HTERT RPE-1 (cell line): Measurements from ENCODE around the gene ATP9A.
"Not testable (repeated sequence)": the region's sequence is repeated elsewhere in the genome, so short reads cannot be mapped to it uniquely, and the experiment has no call there.

Experiments used
- in situ Hi-C: fragments of 300-500 bp; cut with MboI; formaldehyde crosslinking; loops from 4 replicates; pipeline ENCODE4 v1.14.3; 2020; ENCODE audit warnings: low sequenced_read_pairs

The ATP9A gene

DNA sequence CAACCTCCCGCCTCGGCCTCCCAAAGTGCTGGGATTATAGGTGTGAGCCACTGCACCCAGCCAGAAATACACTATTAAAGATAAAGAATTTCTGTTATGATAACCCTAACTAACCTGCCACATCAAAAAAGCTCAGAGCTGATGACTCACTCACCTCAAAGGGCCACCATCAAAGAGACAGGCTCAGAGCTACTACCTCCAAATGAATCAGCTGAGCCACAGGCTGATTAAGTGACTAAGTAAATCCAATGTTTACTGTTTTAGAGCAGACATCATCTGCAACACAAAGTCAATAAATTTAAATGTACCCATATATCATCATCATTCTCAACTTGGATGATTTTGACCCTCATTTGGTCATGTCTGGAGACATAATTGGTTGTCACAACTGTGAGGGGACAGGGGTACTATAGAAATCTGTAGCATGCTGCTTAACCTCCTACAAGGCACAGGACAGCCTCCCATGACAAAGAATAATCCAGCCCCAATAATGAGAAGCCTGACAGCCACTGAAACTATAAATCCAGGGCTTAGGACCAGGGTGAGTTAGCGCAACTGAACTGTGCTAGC is 106.5 kb downstream of the ATP9A start:
- in situ Hi-C loops: no loop called here

DNA sequence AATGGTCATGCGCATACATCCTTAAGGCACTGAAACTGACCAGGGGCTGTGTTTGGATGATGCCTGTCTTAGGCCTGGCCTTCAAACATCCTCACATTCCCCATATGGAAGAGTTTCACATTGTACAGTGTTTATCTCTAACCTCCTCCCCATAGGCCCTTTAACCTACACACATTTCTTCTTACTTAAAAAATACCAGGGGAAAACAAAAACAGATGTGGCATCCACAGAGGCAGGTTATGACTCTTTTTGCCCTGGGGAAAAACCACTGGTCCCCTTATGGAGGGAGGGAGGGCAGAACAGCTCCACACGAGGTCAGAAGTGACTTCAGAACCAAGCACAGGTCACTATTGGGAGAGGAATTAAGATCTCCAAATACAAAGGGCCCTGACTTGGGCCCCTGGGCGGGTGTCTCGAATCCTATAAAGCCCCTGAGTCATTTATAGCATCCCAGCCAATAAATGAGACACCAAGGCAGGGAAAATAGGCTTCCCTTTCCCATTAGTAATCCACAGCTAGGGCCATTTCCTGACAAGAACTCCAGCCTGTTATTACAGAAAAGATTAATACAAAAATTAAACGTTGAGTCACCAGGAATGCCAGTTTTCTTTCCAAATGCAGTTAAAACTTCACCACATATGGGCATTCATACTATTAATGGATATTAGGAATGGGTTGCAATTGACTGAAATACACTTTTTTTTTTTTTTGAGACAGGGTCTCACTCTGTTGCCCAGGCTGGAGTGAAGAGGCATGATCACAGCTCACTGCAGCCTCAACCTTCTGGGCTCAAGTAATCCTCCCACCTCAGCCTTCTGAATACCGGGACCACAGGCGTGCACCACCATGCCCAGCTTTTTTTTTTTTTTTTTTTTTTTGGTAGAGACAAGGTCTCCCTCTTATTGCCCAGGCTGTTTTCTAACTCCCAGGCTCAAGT is 107.2 kb downstream of the ATP9A start:
- in situ Hi-C loops: no loop called here

DNA sequence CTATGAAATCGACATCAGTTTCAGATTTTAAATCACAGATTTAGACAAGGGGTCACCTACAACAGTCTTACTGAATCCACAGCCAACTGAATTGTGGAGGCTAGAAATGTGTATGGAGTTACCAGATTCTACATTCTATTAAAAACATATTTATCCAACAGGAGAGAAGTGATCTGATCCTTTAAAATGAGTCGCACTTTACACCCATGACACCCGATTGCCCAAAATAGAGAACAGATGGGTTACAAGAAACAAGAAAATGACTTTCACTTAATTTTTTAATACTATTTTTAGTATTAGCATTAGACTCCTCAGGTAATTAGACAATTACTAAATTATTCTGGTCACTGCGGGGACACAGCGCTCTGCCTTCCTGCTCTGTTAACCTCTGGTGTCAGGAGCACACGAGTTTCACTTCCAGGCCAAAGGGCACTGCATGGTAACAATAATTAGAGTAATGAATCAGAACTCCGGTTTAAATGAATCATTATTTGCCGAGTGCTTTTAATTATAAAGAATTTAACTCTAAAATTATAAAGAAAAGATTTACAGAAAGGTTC is 108.6 kb downstream of the ATP9A start:
- in situ Hi-C loops: no loop called here

DNA sequence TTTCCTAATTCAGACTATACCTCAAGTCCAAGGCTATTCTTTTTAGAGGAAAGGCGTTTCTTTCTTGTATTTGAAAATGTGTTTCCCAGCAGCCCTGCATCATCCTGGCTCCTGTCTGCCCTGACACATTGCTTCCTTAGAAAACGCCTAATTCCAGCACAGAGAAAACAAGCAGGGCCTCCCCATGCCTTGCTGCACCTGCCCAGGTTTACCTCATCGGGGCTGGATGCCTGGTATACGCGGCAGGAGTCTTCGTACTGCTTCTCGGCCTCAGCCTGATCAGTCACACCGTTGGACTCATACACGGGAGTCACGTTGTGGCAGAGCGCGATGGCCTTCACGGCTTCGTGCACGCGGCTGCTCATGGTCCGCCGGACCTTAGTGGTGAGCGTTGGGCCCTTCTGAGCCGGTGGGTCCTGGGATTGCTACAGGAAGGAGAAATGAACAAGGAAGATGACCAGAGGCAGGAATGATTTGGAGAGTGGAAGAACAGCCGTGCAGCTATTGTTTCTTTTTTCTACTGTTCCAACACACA is 111.4 kb downstream of the ATP9A start:
- in situ Hi-C loops: no loop called here

DNA sequence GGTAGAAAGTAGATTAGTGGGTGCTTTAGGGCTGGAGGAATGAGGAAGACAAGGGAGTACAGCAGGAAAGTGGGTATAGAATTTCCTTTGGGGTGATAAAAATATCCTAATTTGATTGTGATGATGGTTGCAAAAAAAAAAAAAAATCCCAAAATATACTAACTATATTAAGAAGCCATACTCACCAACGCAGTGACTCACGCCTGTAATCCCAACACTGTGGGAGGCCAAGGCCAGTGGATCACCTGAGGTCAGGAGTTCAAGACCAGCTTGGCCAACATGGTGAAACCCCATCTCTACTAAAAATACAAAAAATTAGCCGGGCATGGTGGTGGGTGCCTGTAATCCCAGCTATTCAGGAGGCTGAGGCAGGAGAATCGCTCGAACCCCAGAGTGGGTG is 112.1 kb downstream of the ATP9A start:
- in situ Hi-C loops: not testable (repeated sequence)

DNA sequence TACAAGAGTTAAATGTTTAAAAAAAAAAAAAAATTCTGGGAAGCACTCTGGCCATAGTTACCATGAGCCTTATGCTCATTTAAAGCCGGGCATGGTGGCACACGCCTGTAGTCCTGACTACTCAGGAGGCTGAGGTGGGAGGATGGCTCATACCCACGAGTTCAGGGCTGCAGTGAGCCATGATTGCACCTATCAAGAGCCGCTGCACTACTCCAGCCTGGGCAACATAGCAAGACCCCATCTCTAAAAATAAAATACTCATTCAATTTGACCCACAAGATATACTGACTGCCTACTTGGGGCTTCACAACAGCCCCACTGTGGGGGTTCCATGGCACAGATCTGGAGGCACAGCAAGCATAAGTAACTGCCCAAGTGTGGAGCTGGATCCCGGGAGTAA is 113.7 kb downstream of the ATP9A start:
- in situ Hi-C loops: no loop called here

DNA sequence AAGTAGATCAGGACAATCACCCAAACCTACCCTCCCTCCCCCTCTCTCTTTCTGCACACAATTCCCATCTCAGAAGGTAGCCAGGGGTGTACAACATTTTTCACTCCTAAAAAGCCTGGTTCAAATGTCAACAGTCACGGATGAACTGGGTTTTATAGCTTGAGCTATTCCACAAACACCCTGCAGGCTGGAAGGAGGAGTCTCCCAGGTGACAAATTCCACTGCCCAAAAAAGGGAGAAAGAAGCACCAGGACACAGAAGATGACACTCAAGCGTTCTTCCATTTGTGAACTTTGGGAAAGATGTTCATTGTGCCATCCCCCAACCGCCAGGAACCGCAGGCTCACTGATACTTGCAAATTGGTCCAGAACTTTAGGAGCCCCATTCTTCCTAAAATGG is 114.1 kb downstream of the ATP9A start:
- in situ Hi-C loops: no loop called here

DNA sequence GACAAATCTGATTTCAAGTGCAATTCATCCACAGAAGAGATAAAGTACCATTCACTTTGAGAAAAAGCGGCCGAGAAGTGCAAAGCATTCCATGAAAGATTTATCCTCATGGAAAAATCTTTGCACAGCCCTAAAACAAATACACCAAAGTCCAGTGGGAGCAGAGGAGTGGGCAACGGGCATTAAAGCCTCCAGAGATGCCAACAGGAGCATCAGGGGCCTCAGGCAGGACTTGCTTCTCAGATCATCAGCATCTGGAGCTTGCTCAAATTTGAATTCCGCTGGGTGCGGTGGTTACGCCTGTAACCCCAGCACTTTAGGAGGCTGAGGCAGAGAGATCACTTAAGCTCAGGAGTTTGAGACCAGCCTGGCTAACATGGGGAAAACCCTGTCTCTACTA is 115.0 kb downstream of the ATP9A start:
- in situ Hi-C loops: no loop called here

DNA sequence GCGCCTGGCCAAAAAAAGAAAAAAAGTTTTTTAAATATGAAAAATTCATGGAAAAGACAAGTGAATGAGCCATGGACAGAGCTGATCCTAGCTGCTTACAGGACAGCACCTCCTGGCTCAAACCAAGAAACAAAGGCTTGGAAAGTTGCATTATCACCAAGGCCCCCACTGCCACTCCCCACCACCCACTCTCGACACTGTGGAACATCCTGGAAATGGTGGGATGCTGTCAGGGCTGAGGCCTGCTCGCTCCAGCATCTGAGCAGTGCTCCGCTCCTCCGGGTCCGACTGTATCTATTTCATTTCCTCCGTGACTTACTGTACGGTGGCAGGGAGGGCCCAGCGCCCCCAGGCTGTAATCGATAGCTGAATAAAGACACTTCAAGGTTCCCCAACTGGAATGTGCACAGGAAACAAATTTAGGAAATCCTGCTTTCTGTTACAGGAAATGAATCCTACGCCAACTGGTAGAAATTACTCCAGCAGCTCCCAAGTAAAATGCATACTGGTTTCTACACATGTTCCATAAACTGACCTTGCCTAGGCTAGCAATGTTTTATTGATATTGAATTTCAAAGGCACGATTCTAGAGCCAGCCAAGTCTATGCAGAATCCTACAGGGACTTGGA is 116.2 kb downstream of the ATP9A start:
- in situ Hi-C loops: no loop called here

DNA sequence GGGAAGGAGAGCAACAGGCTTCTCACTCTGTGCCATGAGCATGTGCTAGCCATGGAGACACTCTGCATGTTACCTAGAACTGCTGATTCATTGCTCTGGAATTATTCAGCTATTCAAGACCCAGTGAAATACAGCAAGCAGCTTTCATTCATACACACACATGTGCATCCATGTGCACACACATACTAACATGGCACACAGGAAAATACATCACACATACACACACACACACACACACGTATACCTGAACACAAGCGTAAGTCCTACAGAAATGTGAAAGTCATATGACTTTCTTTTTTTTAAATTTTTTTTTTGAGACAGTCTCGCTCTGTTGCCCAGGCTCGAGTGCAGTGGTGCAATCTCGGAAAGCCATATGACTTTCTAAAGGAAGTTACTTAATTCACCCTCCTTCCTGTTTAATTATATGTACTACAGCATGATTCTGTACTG is 117.5 kb downstream of the ATP9A start:
- in situ Hi-C loops: no loop called here

DNA sequence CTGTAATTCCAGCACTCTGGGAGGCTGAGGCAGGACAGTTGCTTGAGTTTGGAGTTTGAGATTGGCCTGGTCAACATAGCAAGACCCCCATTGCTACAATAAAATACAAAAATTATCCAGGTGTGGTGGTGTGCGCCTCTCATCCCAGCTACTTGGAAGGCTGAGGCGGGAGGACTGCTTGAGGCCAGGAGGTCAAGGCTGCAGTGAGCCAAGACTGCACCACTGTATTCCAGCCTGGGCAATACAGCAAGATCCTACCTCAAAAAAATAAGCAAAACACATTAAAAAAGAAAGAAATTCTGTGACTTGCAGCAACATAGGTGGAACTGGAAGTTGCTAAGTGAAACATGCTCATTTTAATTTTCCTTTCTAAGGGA is 119.6 kb downstream of the ATP9A start:
- in situ Hi-C loops: no loop called here

DNA sequence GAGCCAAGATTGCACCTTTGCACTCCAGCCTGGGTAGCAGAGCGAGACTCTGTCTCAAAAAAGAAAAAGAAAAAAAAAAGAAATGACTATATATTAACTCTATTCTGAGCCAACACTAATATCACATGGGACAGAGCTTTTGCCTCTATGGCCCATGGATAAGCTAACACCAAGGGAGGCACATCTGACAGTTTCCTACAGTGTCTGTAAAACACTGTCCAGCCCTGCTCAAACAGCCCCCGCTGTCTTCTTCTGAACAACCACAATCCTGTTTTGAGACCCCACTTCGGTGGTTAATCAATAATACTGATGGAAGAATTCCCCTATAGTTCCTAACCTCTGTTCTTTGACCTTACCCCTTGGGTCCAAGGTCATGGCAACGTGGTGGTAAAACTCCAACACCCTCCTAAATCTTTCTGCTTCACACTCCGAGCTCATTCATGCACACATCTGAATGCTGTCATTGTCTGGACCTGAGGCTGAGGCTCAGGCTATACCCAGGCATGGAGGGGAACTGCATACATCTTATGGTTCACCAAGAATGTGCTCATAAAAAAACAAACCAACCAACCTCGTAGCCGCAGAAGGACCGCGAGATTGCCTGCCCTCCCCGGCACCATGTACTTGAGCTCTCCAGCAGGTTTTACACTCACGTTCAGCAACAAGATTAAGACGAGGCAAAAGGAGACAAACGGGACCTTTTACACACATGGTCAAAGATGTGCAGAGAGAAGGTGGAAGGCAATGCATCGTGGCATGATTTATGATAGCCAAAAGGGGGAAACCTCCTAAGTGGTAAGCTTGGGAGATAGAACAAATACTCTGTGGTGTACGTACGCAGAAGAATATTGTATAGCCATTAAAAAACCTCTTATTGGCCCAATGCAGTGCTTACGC is 120.3 kb downstream of the ATP9A start:
- in situ Hi-C loops: no loop called here

DNA sequence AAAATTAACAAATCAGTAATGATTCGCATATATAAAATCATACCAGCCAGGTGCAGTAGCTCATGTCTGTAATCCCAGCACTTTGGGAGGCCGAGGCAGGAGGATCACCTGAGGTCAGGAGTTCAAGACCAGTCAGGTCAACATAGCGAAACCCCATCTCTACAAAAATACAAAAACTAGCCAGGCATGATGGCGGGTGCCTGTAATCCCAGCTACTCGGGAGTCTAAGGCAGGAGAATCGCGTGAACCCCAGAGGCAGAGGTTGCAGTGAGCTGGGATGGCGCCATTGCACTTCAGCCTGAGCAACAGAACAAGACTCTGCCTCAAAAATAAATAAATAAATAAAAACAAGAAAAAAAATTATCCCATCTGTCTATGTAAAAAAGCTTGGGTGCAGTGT is 124.4 kb downstream of the ATP9A start:
- in situ Hi-C loops: not testable (repeated sequence)

DNA sequence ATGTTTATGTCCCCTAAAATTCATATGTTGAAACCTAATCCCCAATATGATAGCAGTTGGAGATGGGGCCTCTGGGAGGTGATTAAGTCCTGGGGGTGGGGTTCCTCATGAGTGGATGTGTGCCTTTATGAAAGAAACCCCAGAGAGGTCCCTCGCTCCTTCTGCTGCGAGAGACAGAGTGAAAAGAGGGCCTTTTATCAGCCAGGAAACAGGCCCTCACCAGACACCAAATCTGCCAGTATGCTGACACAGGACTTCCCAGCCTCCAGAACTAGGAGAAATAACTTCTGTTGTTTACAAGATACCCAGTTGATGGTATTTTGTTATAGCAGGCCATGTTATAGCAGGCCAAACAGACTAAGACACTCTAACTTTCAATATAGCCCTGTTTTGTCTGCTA is 124.8 kb downstream of the ATP9A start:
- in situ Hi-C loops: no loop called here

DNA sequence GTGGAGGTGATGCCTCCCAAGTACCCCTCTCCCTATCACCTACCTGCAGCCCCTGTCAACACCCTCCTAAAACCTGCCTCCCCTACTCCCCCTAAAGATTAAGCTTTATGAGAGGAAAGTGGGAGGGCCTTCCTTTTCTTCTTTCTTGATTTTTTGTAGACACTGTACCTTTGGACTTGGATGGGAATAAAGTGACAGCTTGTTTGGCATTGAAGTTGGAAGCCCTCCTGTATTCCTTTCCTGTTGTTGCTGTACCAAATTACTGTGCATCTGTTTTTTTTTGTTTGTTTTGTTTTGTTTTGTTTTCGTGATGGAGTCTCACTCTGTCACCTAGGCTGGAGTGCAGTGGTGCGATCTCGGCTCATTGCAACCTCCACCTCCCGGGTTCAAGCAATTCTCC is 126.3 kb downstream of the ATP9A start:
- in situ Hi-C loops: no loop called here

DNA sequence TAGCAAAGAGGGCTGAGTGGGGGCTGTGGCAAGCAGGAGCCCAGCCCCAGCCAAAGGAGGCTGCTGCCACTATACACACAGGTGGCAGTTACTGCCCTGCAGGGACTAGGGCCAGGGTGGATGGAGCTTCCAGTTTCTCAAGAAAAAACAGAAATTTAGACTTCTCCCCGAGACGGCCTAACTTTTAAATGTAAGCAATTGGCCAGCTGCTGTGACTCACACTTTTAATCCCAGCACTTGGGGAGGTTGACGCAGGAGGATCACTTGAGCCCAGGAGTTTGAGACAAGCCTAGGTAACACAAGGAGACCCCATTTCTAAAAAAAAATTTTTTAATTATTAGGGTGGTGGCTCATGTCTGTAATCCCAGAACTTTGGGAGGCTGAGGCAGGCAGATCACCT is 127.4 kb downstream of the ATP9A start:
- in situ Hi-C loops: no loop called here

DNA sequence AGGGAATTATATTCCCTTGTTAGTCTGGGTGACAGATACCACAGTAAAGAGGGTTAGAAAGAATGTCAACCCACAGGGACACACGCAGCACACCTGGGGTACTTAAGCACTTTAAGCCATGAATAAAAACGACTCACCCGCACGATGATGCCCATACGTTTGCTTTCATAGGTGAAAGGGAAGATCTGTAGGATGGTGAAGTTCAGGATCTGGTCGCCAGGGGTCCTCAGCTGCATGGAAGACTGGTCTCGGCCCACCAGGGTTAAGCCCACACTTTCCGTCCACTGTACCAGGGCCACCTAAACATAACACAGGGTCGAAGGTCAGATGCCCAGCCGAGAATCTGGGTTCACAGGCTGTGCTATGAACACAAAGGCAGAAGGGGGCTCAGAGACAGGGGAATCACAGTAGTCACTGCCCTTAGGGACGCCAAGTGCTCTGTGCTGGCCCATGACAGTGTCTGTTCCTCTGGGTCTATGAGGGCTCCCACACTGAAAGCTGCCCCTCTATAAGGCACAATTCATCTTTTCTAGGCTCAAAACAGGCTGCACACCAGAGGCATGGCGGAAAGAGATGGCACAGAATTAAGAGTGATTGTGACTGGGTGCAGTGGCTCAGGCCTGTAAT is 128.9 kb downstream of the ATP9A start:
- in situ Hi-C loops: no loop called here

DNA sequence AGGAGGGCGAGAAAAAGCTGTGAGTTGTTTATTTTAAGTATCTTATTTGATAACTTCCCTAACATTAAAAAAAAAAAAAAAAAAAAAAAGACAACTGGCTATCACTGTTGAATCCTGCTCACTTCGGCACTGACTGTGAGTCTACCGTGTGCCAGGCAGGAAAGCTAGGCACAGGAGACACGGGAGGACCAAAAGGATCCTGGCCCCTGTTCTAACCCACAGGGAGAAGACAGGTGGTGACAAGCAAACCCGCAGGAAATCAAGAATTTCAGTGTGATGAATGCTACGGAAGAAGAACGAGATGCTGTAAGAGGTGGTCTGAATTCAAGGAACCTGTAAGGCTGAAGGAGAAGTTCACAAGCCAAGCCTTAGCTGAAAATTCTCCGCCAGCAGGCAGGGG is 130.9 kb downstream of the ATP9A start:
- in situ Hi-C loops: no loop called here

DNA sequence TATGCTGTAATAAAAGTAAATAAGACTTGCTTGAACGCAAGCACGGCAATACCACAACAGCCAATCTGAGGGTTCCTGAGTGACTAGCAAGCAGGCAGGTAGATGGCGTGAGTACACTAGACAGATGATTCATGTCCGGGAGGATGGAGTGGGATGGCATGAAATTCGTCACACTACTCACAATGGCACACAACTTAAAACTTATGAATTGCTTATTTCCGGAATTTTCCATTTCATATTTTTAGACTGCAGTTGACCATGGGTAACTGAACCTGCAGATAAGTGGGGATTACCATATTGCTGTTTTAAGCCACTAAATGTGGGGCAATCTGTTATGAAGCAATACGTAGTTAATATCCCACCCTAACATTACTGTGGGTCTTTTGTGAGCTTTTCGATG is 132.1 kb downstream of the ATP9A start:
- in situ Hi-C loops: no loop called here

DNA sequence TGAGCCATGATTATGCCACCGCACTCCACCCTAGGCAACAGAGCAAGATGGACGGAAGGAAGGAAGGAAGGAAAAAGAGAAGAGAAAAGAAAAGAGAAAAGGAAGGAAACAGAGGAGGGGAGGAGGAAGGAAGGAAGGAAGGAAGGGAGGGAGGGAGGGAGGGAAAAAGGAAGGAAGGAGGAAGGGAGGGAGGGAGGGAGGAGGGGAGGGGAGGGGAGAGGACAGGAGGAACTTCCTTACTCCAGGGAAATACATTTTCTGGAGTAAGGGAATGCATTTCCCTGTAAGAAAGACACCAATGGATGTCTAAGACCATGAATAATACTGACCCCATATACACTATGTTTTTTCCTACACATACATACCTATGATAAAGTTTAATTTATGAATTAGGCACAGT is 132.5 kb downstream of the ATP9A start:
- in situ Hi-C loops: no loop called here
